CD14-positive monocyte (primary cell): ENCODE measurements around the gene TJP3. TPM values are rescaled to one million over a fixed set of nuclear protein-coding genes. Genes with fewer than 3 reads are reported as not detected.

Experiments
- DNase-seq, 3 donors: peaks; one replicate each; pipeline ENCODE4 v3.0.0-alpha.2; 2011 to 2022
- H2AFZ ChIP-seq: 2 replicates; pipeline ENCODE4 v1.6.0; 2012; ENCODE audit warnings: mild to moderate bottlenecking, low read depth, low read length, inconsistent platforms; ENCODE audit not compliant: insufficient read depth, poor library complexity, severe bottlenecking
- H3K27ac ChIP-seq, 2 donors: 1 replicate in 1 of 2; 2 replicates in 1 of 2; pipeline ENCODE4 v1.5.1; 2012 to 2013; ENCODE audit warnings: low read length in 2 of 2, control low read depth in 1 of 2, inconsistent platforms in 1 of 2, low read depth in 1 of 2, mild to moderate bottlenecking in 1 of 2
- H3K27me3 ChIP-seq, 2 donors: one replicate each; pipeline versions ENCODE4 v1.6.0 to v1.6.1; 2011 to 2013; ENCODE audit warnings: low read length in 2 of 2; ENCODE audit not compliant: control insufficient read depth in 2 of 2, insufficient read depth in 2 of 2
- H3K36me3 ChIP-seq, 2 donors: replicated peaks in 1 of 2; 1 replicate in 1 of 2; 2 replicates in 1 of 2; pipeline versions ENCODE4 v1.5.1 to v1.6.1; 2012 to 2013; ENCODE audit warnings: low read length in 2 of 2, control low read depth in 1 of 2, inconsistent platforms in 1 of 2, mild to moderate bottlenecking in 1 of 2; ENCODE audit not compliant: insufficient read depth in 2 of 2, control insufficient read depth in 1 of 2
- H3K4me1 ChIP-seq, 2 donors: 1 replicate in 1 of 2; 2 replicates in 1 of 2; pipeline versions ENCODE4 v1.5.1 to v1.6.1; 2012 to 2013; ENCODE audit warnings: low read length in 2 of 2, control low read depth in 1 of 2, inconsistent platforms in 1 of 2, mild to moderate bottlenecking in 1 of 2, moderate library complexity in 1 of 2; ENCODE audit not compliant: insufficient read depth in 2 of 2, control insufficient read depth in 1 of 2
- H3K4me2 ChIP-seq: replicated peaks from 2 replicates; pipeline ENCODE3; 2012; ENCODE audit warnings: low read length, moderate library complexity, mild to moderate bottlenecking; ENCODE audit not compliant: poor library complexity, severe bottlenecking; ENCODE audit errors: extremely low read depth
- H3K4me3 ChIP-seq, 3 experiments: fragments of 200-600 bp in 1 of 3; sonication (generic) in 1 of 3; replicated peaks in 1 of 3; 1 replicate in 2 of 3; 2 replicates in 1 of 3; pipeline ENCODE4 v1.5.1; 2011 to 2013; ENCODE audit warnings: low read length in 3 of 3, mild to moderate bottlenecking in 3 of 3, control low read depth in 2 of 3, low read depth in 2 of 3, inconsistent platforms in 1 of 3, moderate library complexity in 1 of 3
- H3K79me2 ChIP-seq: 2 replicates; pipeline ENCODE4 v1.6.0; 2012; ENCODE audit warnings: mild to moderate bottlenecking, control low read depth, inconsistent platforms, low read length, moderate library complexity; ENCODE audit not compliant: insufficient read depth
- H3K9ac ChIP-seq: 2 replicates; pipeline ENCODE4 v1.6.0; 2017; ENCODE audit warnings: low read length, mild to moderate bottlenecking; ENCODE audit not compliant: insufficient read depth, poor library complexity, severe bottlenecking
- H3K9me3 ChIP-seq, 2 donors: replicated peaks in 1 of 2; 1 replicate in 1 of 2; 2 replicates in 1 of 2; pipeline versions ENCODE4 v1.5.1 to v1.6.1; 2012 to 2013; ENCODE audit warnings: low read length in 2 of 2, control low read depth in 1 of 2; ENCODE audit not compliant: control insufficient read depth in 1 of 2, insufficient read depth in 1 of 2
- H4K20me1 ChIP-seq: 2 replicates; pipeline ENCODE4 v1.6.0; 2012; ENCODE audit warnings: mild to moderate bottlenecking, low read length, control low read depth, moderate library complexity; ENCODE audit not compliant: insufficient read depth
- H3K27ac Mint-ChIP-seq, 7 donors: one replicate each; pipeline ENCODE4 v1.8.0; 2020; ENCODE audit warnings: mild to moderate bottlenecking in 7 of 7, mixed read lengths in 7 of 7, moderate library complexity in 6 of 7, inconsistent platforms in 2 of 7
- H3K27me3 Mint-ChIP-seq, 3 donors: one replicate each; pipeline ENCODE4 v1.8.0; 2021 to 2022; ENCODE audit warnings: low read depth in 3 of 3, mild to moderate bottlenecking in 3 of 3, mixed read lengths in 3 of 3, moderate library complexity in 3 of 3, inconsistent platforms in 1 of 3
- H3K36me3 Mint-ChIP-seq, 2 donors: one replicate each; pipeline ENCODE4 v1.8.0; 2020; ENCODE audit warnings: mixed read lengths in 2 of 2, inconsistent platforms in 1 of 2, mild to moderate bottlenecking in 1 of 2
- H3K4me1 Mint-ChIP-seq: one replicate; pipeline ENCODE4 v1.8.0; 2020; ENCODE audit warnings: mild to moderate bottlenecking, mixed read lengths
- H3K4me3 Mint-ChIP-seq, 2 donors: one replicate each; pipeline ENCODE4 v1.8.0; 2020; ENCODE audit warnings: mild to moderate bottlenecking in 2 of 2, mixed read lengths in 2 of 2, moderate library complexity in 1 of 2
- H3K9me3 Mint-ChIP-seq, 7 donors: one replicate each; pipeline ENCODE4 v1.8.0; 2020 to 2022; ENCODE audit warnings: mixed read lengths in 7 of 7, mild to moderate bottlenecking in 6 of 7, moderate library complexity in 6 of 7, inconsistent platforms in 2 of 7
- WGBS: methylation state at CpG from one replicate; pipeline ENCODE4 v1.1.5; 2013; ENCODE audit warnings: missing lambda C conversion rate; ENCODE audit not compliant: insufficient coverage; 5-methylcytosine and 5-hydroxymethylcytosine counted together
- intact Hi-C, 2 donors: fragments of 100-400 bp; cut with micrococcal nuclease; formaldehyde crosslinking; loops; one replicate each; pipeline versions ENCODE4 v1.15.0 to v1.15.1; 2023
- polyA plus RNA-seq, 3 donors: library from polyadenylated mRNA; depleted of rRNA in 1 of 3; unstranded in 2 of 3; stranded (reverse) in 1 of 3; fragments of 300-500 nt in 2 of 3; fragments of >200 nt in 1 of 3; fragmentation: Illumina TruSeq in 2 of 3; gene quantifications; 1 replicate in 2 of 3; 2 replicates in 1 of 3; pipeline ENCODE4 v1.2.3, GENCODE V29; 2012 to 2021
- small RNA-seq: library from RNA; depleted of rRNA; stranded (forward); fragments of <200 nt; gene quantifications from one replicate; pipeline ENCODE3, GENCODE V24; 2012; ENCODE audit warnings: low read depth; ENCODE audit not compliant: insufficient read length
- TF ChIP-seq, protein P1 (sequence below): fragments of 200-600 bp; IDR thresholded peaks from one replicate; pipeline ENCODE4 v1.8.0; 2022; ENCODE audit warnings: antibody characterized with exemption, mild to moderate bottlenecking

Gene TJP3
- polyA plus RNA-seq, 3 donors, result 0.01 TPM; not detected in 2

DNA sequence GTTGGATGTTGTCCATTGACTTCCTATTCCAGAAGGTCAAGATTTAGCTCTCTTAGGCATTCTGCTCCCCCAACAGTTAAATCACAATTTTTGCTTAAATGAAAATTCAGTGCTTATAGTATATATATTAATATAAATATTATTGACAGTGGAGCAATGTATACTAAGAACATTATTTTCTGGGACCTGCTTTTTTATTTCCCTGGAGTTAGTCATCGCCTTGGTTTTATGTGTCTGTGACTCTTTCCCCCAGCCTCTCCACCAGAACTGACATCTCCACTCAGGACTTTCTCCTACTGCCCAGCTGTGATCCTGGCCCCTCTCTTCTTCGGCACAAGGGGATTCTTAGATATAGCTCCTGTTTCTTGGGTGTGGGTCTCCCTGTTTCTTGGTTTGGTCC lies 88.2 kb downstream of the TJP3 start:
- Mint-ChIP-seq H3K9me3 (peaks cover 6 to 25% (median 11%) of the 10 kb centered on the region in 7 donors), H3K4me1 (peaks cover 5% of the 10 kb centered on the region), H3K36me3 (peaks cover 0 to 2% of the 10 kb centered on the region in 2 donors), H3K4me3 (no peak overlapping the region), H3K27ac (no peak overlapping the region), H3K27me3 (peaks cover 31 to 42% (median 34%) of the 10 kb centered on the region in 3 donors)
- H3K9ac ChIP-seq, result no peak overlapping the region
- WGBS, result no CpG with 5 or more reads among the region's 2 CpGs
- H3K4me1 ChIP-seq, result peaks cover 2 to 6% of the 10 kb centered on the region in 2 donors
- H3K36me3 ChIP-seq, result no peaks in the 10 kb centered on the region
- H3K27me3 ChIP-seq, result peaks cover 4 to 17% of the 10 kb centered on the region in 2 donors
- H3K9me3 ChIP-seq, result peaks cover 2 to 5% of the 10 kb centered on the region in 2 donors
- H3K4me2 ChIP-seq, result no peak overlapping the region
- no peak overlapping the region for H3K27ac ChIP-seq
- H2AFZ ChIP-seq, result no peak overlapping the region
- no peaks in the 10 kb centered on the region for H4K20me1 ChIP-seq
- TF ChIP-seq, protein P1, sequence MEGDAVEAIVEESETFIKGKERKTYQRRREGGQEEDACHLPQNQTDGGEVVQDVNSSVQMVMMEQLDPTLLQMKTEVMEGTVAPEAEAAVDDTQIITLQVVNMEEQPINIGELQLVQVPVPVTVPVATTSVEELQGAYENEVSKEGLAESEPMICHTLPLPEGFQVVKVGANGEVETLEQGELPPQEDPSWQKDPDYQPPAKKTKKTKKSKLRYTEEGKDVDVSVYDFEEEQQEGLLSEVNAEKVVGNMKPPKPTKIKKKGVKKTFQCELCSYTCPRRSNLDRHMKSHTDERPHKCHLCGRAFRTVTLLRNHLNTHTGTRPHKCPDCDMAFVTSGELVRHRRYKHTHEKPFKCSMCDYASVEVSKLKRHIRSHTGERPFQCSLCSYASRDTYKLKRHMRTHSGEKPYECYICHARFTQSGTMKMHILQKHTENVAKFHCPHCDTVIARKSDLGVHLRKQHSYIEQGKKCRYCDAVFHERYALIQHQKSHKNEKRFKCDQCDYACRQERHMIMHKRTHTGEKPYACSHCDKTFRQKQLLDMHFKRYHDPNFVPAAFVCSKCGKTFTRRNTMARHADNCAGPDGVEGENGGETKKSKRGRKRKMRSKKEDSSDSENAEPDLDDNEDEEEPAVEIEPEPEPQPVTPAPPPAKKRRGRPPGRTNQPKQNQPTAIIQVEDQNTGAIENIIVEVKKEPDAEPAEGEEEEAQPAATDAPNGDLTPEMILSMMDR, result no peak
- no peak overlapping the region for H3K4me3 ChIP-seq
- DNase-seq, result no peak
- intact Hi-C loops, result no loop called here
- H3K79me2 ChIP-seq, result no peaks in the 10 kb centered on the region

DNA sequence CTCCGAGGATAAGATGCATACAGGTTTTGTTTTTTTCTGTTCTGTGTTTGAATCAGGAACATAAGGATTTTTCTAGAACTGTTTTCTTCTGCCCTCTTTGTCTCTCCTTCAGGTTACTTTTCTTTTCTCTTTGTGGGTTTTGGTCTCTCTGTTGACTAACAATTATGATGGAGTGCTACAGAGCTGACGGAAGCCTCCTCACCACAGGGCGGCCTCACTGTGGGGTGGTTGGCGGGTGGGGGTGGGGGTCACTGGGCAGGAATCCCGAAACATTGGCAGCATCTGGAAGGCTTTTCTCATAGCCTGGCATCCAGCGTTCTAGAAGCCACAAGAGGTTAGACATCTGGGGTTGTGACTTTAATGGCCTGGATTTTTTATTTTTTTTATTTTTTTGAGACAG lies 90.0 kb downstream of the TJP3 start:
- Histone ChIP-seq H3K4me1 (peaks cover 8 to 12% of the 10 kb centered on the region in 2 donors), H3K4me2 (no peak overlapping the region), H4K20me1 (no peaks in the 10 kb centered on the region), H3K36me3 (no peaks in the 10 kb centered on the region), H3K27ac (no peak overlapping the region), H3K27me3 (peaks cover 10 to 34% of the 10 kb centered on the region in 2 donors), H3K79me2 (no peaks in the 10 kb centered on the region), H3K9ac (no peak overlapping the region), H2AFZ (no peak overlapping the region), H3K9me3 (peaks cover 2 to 5% of the 10 kb centered on the region in 2 donors), H3K4me3 (no peak overlapping the region)
- Mint-ChIP-seq H3K4me3 (no peak overlapping the region), H3K27ac (peak overlapping the region in 1 of 7 donors; percentile 13), H3K36me3 (peaks cover 0 to 2% of the 10 kb centered on the region in 2 donors), H3K4me1 (peaks cover 7% of the 10 kb centered on the region), H3K9me3 (peaks cover 6 to 25% (median 9%) of the 10 kb centered on the region in 7 donors), H3K27me3 (peaks cover 49 to 56% (median 52%) of the 10 kb centered on the region in 3 donors)
- WGBS, result no CpG with 5 or more reads among the region's 6 CpGs
- intact Hi-C loops, result no loop called here
- TF ChIP-seq, protein P1, result no peak
- no peak for DNase-seq

Small RNAs within 50 kb of the gene (small RNA-seq; reads per million reads assigned to genes)
- gene AC005777.1, result not detected

Other genes starting within 250 kb of the TJP3 start
- gene SMIM24, start 227.9 kb upstream of the TJP3 start, polyA plus RNA-seq, result under 1 TPM in 1 of 3 donors, not detected in 2; 0.30 TPM
- not detected for gene SMIM44, start 224.9 kb upstream of the TJP3 start, polyA plus RNA-seq
- 1 to 10 TPM; 3.7 to 4.2 (median 4.1) TPM for gene DOHH, start 207.7 kb upstream of the TJP3 start, polyA plus RNA-seq
- 10 to 100 TPM in 1 of 3 donors, 1 to 10 TPM in 2; 7.7 to 44.6 (median 9.4) TPM for gene FZR1, start 202.1 kb upstream of the TJP3 start, polyA plus RNA-seq
- 1 to 10 TPM in 1 of 3 donors, not detected in 2; 1.8 TPM for gene TEKTIP1, start 169.2 kb upstream of the TJP3 start, polyA plus RNA-seq
- gene MFSD12, start 150.8 kb upstream of the TJP3 start, polyA plus RNA-seq, result 100 to 1,000 TPM in 1 of 3 donors, 10 to 100 TPM in 2; 47.9 to 150 (median 55.5) TPM
- 10 to 100 TPM; 52.4 to 58.8 (median 56.5) TPM for gene HMG20B, start 135.4 kb upstream of the TJP3 start, polyA plus RNA-seq
- gene GIPC3, start 122.9 kb upstream of the TJP3 start, polyA plus RNA-seq, result under 1 TPM in 1 of 3 donors, not detected in 2; 0.03 TPM
- under 1 TPM in 1 of 3 donors, not detected in 2; 0.05 TPM for gene TBXA2R, start 101.5 kb upstream of the TJP3 start, polyA plus RNA-seq
- 10 to 100 TPM in 1 of 3 donors, 1 to 10 TPM in 2; 2.5 to 19.4 (median 3.0) TPM for gene CACTIN, start 81.6 kb upstream of the TJP3 start, polyA plus RNA-seq
- 10 to 100 TPM in 2 of 3 donors, 1 to 10 TPM in 1; 6.5 to 19.5 (median 10.1) TPM for gene PIP5K1C, start 7.9 kb upstream of the TJP3 start, polyA plus RNA-seq
- gene APBA3, start 53.3 kb downstream of the TJP3 start, polyA plus RNA-seq, result 10 to 100 TPM; 14.5 to 23.1 (median 16.1) TPM
- gene MRPL54, start 54.3 kb downstream of the TJP3 start, polyA plus RNA-seq, result 100 to 1,000 TPM in 2 of 3 donors, 10 to 100 TPM in 1; 39.9 to 133 (median 115) TPM
- not detected for gene RAX2, start 63.8 kb downstream of the TJP3 start, polyA plus RNA-seq
- gene MATK, start 78.0 kb downstream of the TJP3 start, polyA plus RNA-seq, result under 1 TPM; 0.20 to 0.44 (median 0.35) TPM
- not detected for gene ZFR2, start 160.7 kb downstream of the TJP3 start, polyA plus RNA-seq
- gene ATCAY, start 172.3 kb downstream of the TJP3 start, polyA plus RNA-seq, result not detected
- gene NMRK2, start 224.7 kb downstream of the TJP3 start, polyA plus RNA-seq, result not detected